Activated CD4-positive, alpha-beta T cell treated with anti-CD3 and anti-CD28 coated beads, Interleukin-2, amount 10 ng/mL, durations not matched to agents 24 days and 14 days (primary cell): ENCODE measurements around the gene RAB36. TPM values are rescaled to one million over a fixed set of nuclear protein-coding genes. Genes with fewer than 3 reads are reported as not detected.

Experiments used
- DNase-seq: peaks from one replicate; pipeline ENCODE4 v3.0.0; 2022
- H3K27ac Mint-ChIP-seq: one replicate; pipeline ENCODE4 v1.8.0; 2022; ENCODE audit warnings: mild to moderate bottlenecking, mixed read lengths
- H3K27me3 Mint-ChIP-seq: one replicate; pipeline ENCODE4 v1.8.0; 2022; ENCODE audit warnings: mixed read lengths
- H3K36me3 Mint-ChIP-seq: one replicate; pipeline ENCODE4 v1.8.0; 2022; ENCODE audit warnings: low read depth, mild to moderate bottlenecking, mixed read lengths
- H3K4me1 Mint-ChIP-seq: one replicate; pipeline ENCODE4 v1.8.0; 2021; ENCODE audit warnings: mixed read lengths
- H3K4me3 Mint-ChIP-seq: one replicate; pipeline ENCODE4 v1.8.0; 2022; ENCODE audit warnings: mild to moderate bottlenecking, moderate library complexity, mixed read lengths
- H3K9me3 Mint-ChIP-seq: one replicate; pipeline ENCODE4 v1.8.0; 2021; ENCODE audit warnings: mixed read lengths
- intact Hi-C: fragments of 100-400 bp; cut with micrococcal nuclease; formaldehyde crosslinking; loops from one replicate; pipeline ENCODE4 v1.15.1; 2023
- total RNA-seq: library from RNA; stranded (reverse); gene quantifications from 2 replicates; pipeline ENCODE4 v1.2.3, GENCODE V29; 2022

The RAB36 gene
- total RNA-seq, 1 donor from 2014 or later = not detected

- H3K4me1 Mint-ChIP-seq = peaks cover 2% of the 10 kb centered on the region
- no peak overlapping the region for H3K27ac Mint-ChIP-seq
- no peaks in the 10 kb centered on the region for H3K9me3 Mint-ChIP-seq
- H3K27me3 Mint-ChIP-seq = no peaks in the 10 kb centered on the region
- intact Hi-C loops = no loop called here
- H3K4me3 Mint-ChIP-seq = no peak overlapping the region
- DNase-seq = no peak
- no peaks in the 10 kb centered on the region for H3K36me3 Mint-ChIP-seq
Measured at GRCh38 chr22:23157560-23158515, 12.6 kb downstream of the RAB36 start.

- Mint-ChIP-seq H3K27ac (no peak overlapping the region), H3K36me3 (no peaks in the 10 kb centered on the region), H3K9me3 (no peaks in the 10 kb centered on the region), H3K4me1 (no peaks in the 10 kb centered on the region), H3K4me3 (no peak overlapping the region), H3K27me3 (no peaks in the 10 kb centered on the region)
- no peak for DNase-seq
- intact Hi-C loops = no loop called here
Measured at GRCh38 chr22:23158516-23159290, 13.4 kb downstream of the RAB36 start.

GRCh38 chr22:23159291-23159630, 14.0 kb downstream of the RAB36 start:
- DNase-seq = no peak
- Mint-ChIP-seq H3K9me3 (no peaks in the 10 kb centered on the region), H3K36me3 (no peaks in the 10 kb centered on the region), H3K4me1 (no peaks in the 10 kb centered on the region), H3K4me3 (no peak overlapping the region), H3K27me3 (no peaks in the 10 kb centered on the region), H3K27ac (no peak overlapping the region)
- intact Hi-C loops = no loop called here

GRCh38 chr22:23161029-23161428, 15.8 kb downstream of the RAB36 start:
- Mint-ChIP-seq H3K36me3 (no peaks in the 10 kb centered on the region), H3K4me1 (no peaks in the 10 kb centered on the region), H3K9me3 (no peaks in the 10 kb centered on the region), H3K27ac (no peak overlapping the region), H3K4me3 (no peak overlapping the region), H3K27me3 (no peaks in the 10 kb centered on the region)
- DNase-seq = no peak
- intact Hi-C loops = no loop called here

- Mint-ChIP-seq H3K9me3 (no peaks in the 10 kb centered on the region), H3K4me1 (no peaks in the 10 kb centered on the region), H3K4me3 (no peak overlapping the region), H3K36me3 (no peaks in the 10 kb centered on the region), H3K27ac (no peak overlapping the region), H3K27me3 (no peaks in the 10 kb centered on the region)
- no peak for DNase-seq
- intact Hi-C loops = no loop called here
Measured at GRCh38 chr22:23161574-23161973, 16.3 kb downstream of the RAB36 start.

GRCh38 chr22:23163665-23164064, 18.4 kb downstream of the RAB36 start:
- Mint-ChIP-seq H3K27me3 (no peaks in the 10 kb centered on the region), H3K36me3 (no peaks in the 10 kb centered on the region), H3K27ac (no peak overlapping the region), H3K4me1 (no peaks in the 10 kb centered on the region), H3K9me3 (no peaks in the 10 kb centered on the region), H3K4me3 (no peak overlapping the region)
- no peak for DNase-seq
- intact Hi-C loops = no loop called here

- H3K27ac Mint-ChIP-seq = no peak overlapping the region
- H3K4me1 Mint-ChIP-seq = no peaks in the 10 kb centered on the region
- no peaks in the 10 kb centered on the region for H3K9me3 Mint-ChIP-seq
- H3K4me3 Mint-ChIP-seq = no peak overlapping the region
- no peaks in the 10 kb centered on the region for H3K36me3 Mint-ChIP-seq
- intact Hi-C loops = no loop called here
- no peaks in the 10 kb centered on the region for H3K27me3 Mint-ChIP-seq
- DNase-seq = no peak
Measured at GRCh38 chr22:23164091-23164490, 18.8 kb downstream of the RAB36 start.

- intact Hi-C loops = no loop called here
- Mint-ChIP-seq H3K9me3 (no peaks in the 10 kb centered on the region), H3K4me1 (no peaks in the 10 kb centered on the region), H3K4me3 (no peak overlapping the region), H3K27me3 (no peaks in the 10 kb centered on the region), H3K27ac (no peak overlapping the region), H3K36me3 (no peaks in the 10 kb centered on the region)
- DNase-seq = no peak
Measured at GRCh38 chr22:23166042-23166831, 21.0 kb downstream of the RAB36 start.

GRCh38 chr22:23166841-23167616, 21.8 kb downstream of the RAB36 start:
- Mint-ChIP-seq H3K4me3 (no peak overlapping the region), H3K27ac (no peak overlapping the region), H3K36me3 (no peaks in the 10 kb centered on the region)

GRCh38 chr22:23168391-23169042, 23.2 kb downstream of the RAB36 start:
- Mint-ChIP-seq H3K4me3 (no peak overlapping the region), H3K36me3 (no peaks in the 10 kb centered on the region), H3K27ac (no peak overlapping the region), H3K4me1 (no peaks in the 10 kb centered on the region), H3K27me3 (no peaks in the 10 kb centered on the region), H3K9me3 (no peaks in the 10 kb centered on the region)
- DNase-seq = no peak
- intact Hi-C loops = no loop called here

More at GRCh38 chr22:23166841-23167616, 21.8 kb downstream of the RAB36 start:
- H3K27me3 Mint-ChIP-seq = no peaks in the 10 kb centered on the region
- H3K4me1 Mint-ChIP-seq = no peaks in the 10 kb centered on the region
- no peak for DNase-seq
- intact Hi-C loops = no loop called here
- H3K9me3 Mint-ChIP-seq = no peaks in the 10 kb centered on the region

- Mint-ChIP-seq H3K4me3 (no peak overlapping the region), H3K4me1 (peaks cover 2% of the 10 kb centered on the region), H3K36me3 (no peaks in the 10 kb centered on the region), H3K27ac (no peak overlapping the region), H3K9me3 (no peaks in the 10 kb centered on the region), H3K27me3 (no peaks in the 10 kb centered on the region)
- DNase-seq = no peak
- intact Hi-C loops = no loop called here
Measured at GRCh38 chr22:23169043-23169406, 23.7 kb downstream of the RAB36 start.

GRCh38 chr22:23175817-23176644, 30.8 kb downstream of the RAB36 start:
- intact Hi-C loops = loop anchor here (5.0 kb wide), 1 partner anchor 211 kb away; no protein-coding TSS in a partner anchor
- no peak for DNase-seq
- Mint-ChIP-seq H3K27me3 (no peaks in the 10 kb centered on the region), H3K27ac (peak overlapping the region; percentile 30), H3K4me3 (no peak overlapping the region), H3K36me3 (no peaks in the 10 kb centered on the region), H3K9me3 (no peaks in the 10 kb centered on the region), H3K4me1 (peaks cover 34% of the 10 kb centered on the region)
